Cardiac septum (tissue), 1 donor: ENCODE measurements around the gene MUC4. TPM values are rescaled to one million over a fixed set of nuclear protein-coding genes. Genes with fewer than 3 reads are reported as not detected.
"Not testable (repeated sequence)": the region's sequence is repeated elsewhere in the genome, so short reads cannot be mapped to it uniquely, and the experiment has no call there.

Experiments used
- DNase-seq: peaks from one replicate; pipeline ENCODE4 v3.0.0-alpha.2; 2020; ENCODE audit warnings: low spot score
- intact Hi-C: fragments of 100-400 bp; cut with DNase I; formaldehyde crosslinking; loops from one replicate; pipeline ENCODE4 v1.14.0; 2022
- total RNA-seq: library from RNA; stranded (reverse); fragmentation: NEBNext Ultra II Directional; extraction: Animal tissue kit (Norgen Biotek cat#: 25700); gene quantifications from one replicate; pipeline ENCODE4 v1.2.1, GENCODE V29; 2021
- donor health status: DM: no; HTN: no; CAD: no.

The MUC4 gene
- total RNA-seq, 1 donor from 2014 or later = 0.03 TPM

- no peak for DNase-seq
- intact Hi-C loops = no loop called here
Observed at GRCh38 chr3:195818301-195818700, 6.6 kb upstream of the MUC4 start.

GRCh38 chr3:195817578-195818135 lies 5.9 kb upstream of the MUC4 start:
- DNase-seq = no peak
- intact Hi-C loops = no loop called here

DNA sequence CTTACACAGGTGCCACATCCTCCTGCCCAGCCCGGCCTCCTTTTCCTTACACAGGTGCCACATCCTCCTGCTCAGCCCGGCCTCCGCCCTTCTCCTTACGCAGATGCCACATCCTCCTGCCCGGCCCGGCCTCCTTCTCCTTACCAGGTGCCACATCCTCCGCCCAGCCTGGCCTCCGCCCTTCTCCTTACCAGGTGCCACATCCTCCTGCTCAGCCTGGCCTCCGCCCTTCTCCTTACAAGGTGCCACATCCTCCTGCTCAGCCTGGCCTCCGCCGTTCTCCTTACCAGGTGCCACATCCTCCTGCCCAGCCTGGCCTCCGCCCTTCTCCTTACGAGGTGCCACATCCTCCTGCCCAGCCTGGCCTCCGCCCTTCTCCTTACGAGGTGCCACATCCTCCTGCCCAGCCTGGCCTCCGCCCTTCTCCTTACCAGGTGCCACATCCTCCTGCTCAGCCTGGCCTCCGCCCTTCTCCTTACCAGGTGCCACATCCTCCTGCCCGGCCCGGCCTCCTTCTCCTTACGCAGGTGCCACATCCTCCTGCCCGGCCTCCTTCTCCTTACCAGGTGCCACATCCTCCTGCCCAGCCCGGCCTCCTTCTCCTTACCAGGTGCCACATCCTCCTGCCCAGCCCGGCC lies 4.7 kb upstream of the MUC4 start:
- intact Hi-C loops, DNase-seq: not testable (repeated sequence)

DNA sequence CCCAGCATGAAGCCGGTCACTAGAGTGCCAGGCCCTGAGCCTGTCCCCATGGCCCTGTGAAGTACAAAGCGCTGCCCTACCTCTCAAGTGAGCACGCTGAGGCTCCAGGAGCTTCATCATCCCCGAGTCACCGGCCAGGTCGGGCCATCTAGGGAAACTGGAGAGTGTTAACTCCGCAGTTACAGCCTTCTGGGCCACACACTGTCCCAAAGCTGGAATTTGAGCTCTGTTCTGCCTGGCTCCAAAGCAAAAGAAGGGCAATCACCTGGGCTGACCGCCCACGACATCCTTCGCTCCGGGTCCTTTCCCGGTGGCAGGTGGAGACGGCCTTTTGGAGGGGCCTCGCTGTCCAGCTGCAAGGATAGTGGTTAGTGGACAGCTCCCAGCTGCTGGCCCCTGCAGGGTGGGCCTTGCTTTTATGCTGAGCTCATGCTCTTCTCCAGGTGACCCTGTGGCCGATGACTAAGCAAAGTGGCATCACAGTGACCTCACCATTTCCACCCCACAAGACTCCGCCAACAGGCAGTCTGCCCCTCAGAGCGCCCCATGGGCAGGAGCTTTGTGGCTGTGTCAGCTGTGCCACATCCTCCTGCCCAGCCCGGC lies 3.5 kb upstream of the MUC4 start:
- intact Hi-C loops = no loop called here

DNA sequence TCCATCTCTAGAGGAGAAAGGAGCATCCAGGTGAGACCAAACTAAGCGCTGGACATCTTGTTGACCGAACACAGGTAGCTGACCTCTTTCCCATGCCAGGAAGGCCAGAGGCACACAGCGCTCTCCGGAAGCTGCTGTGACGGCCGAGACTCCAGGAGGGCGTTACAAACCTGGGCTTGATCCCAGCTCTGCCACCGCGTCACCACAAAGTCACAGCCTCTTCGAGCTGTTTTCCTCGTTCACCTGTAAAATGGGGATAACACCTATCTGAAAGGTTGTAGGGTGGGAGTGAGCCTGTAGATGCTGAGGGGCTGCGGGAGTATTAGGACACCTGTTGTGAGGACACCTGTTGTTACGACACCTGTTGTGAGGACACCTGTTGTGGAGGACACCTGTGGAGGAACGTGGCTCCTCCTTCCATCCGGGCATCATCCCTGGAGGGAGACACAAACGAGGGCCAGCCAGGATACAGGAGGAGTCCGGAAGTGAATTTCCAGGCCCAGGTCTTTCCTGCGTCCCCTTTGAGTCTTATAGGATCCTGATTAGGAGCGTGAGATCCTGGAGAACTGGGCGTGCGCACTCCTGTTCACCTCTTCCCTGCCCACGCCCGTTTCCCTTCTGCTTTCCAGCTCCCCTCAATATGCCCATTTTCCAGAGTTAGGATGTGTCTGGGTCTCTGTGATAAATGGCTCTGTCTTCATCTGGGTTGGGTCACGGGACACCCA lies 2.3 kb upstream of the MUC4 start:
- intact Hi-C loops = no loop called here

More for the DNA sequence above, 3.5 kb upstream of the MUC4 start:
- DNase-seq = no peak

DNA sequence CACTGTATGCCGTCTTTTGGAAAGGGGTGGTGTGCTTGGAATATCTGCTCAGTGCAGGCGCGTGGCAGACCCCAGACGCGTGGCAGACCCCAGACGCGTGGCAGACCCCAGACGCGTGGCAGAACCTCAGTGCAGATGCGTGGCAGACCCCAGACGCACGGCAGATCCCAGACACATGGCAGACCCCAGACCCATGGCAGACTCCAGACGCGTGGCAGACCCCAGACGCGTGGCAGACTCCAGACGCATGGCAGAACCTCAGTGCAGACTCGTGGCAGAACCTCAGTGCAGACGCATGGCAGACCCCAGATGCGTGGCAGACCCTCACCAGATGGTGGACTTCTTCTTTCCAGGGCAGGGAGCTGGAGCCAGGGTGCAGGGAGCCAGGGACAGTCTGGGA lies 637 bp upstream of the MUC4 start:
- intact Hi-C loops = no loop called here
- DNase-seq = no peak

More for the DNA sequence above, 2.3 kb upstream of the MUC4 start:
- no peak for DNase-seq

GRCh38 chr3:195810455-195810845 lies 1.3 kb downstream of the MUC4 start:
- DNase-seq = no peak
- intact Hi-C loops = no loop called here

GRCh38 chr3:195809796-195810454 lies 1.8 kb downstream of the MUC4 start:
- intact Hi-C loops = no loop called here
- no peak for DNase-seq

GRCh38 chr3:195809291-195809785 lies 2.4 kb downstream of the MUC4 start:
- intact Hi-C loops = no loop called here
- DNase-seq = no peak

- intact Hi-C loops = no loop called here
- no peak for DNase-seq
Observed at GRCh38 chr3:195808741-195809290, 2.9 kb downstream of the MUC4 start.

DNA sequence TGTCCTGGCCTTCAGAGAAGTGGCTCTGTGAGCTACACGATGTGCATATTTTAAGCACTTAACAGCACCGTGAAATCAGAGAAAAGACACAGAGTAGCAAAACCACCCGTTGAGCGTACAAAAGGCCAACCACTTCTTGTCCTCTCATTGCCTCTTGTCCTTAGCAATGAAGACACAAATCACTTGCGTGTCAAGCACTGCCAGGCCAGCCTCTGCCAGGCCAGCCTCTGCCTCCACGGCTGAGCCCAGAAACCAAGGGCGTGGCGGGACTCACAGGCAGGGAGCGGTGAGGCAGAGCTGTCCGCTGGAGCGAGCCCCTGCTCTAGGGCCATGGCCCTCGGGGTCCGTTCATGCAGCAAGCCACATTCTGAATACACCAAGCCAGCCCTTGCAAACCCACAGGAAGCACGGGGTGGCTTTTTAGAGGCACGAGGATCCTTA lies 4.0 kb downstream of the MUC4 start:
- intact Hi-C loops = no loop called here
- no peak for DNase-seq

GRCh38 chr3:195806916-195807231 lies 4.9 kb downstream of the MUC4 start:
- peak; percentile 50 for DNase-seq
- intact Hi-C loops = no loop called here

GRCh38 chr3:195806211-195806915 lies 5.4 kb downstream of the MUC4 start:
- intact Hi-C loops = no loop called here
- peak; percentile 67 for DNase-seq

- intact Hi-C loops = not testable (repeated sequence)
- peak; percentile 38 for DNase-seq
Observed at GRCh38 chr3:195805588-195805987, 6.1 kb downstream of the MUC4 start.

- peak; percentile 49 for DNase-seq
- intact Hi-C loops = no loop called here
Observed at GRCh38 chr3:195805181-195805580, 6.5 kb downstream of the MUC4 start.

GRCh38 chr3:195803289-195803908 lies 8.3 kb downstream of the MUC4 start:
- intact Hi-C loops = no loop called here
- DNase-seq = peak; percentile 68

DNA sequence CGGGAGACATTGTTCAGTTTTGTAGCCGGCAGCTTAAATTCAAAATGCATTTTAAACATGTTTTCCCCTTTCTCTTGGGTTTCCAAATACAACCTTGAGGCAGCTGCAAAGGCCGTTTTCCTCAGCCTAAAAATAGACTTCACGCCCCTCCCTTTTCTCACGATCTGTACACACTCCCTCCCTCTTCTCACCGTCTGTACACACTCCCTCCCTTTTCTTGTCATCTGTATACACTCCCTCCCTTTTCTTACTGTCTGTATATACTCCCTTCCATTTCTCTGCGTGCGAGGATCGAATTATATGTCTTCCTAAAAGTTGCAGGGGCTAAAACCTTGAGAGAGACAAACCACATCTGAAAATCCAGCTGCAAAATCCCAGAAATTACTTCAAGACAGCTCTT lies 8.9 kb downstream of the MUC4 start:
- intact Hi-C loops = no loop called here
- peak; percentile 2 for DNase-seq

DNA sequence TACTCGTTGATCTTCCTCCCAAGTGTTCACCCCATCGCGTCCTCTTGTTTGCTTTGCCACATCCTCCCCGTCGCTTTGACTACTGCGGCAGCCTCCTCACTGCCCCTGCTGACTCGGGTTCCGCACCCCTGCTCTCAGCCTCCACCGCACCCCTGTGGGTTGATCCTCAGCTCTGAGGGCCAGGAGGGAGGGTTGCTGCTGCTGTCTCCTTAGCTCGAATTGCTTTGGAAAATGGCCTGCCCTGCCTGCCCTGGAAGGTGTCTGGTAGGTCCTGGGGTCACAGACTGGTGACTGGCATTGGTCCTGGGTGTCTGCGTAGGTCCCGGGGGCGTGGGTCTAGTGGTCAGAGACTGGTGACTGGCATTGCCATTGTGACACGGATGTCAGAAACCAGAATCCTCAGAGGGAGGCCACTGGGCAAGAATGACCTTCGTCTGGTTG lies 9.4 kb downstream of the MUC4 start:
- intact Hi-C loops = no loop called here
- DNase-seq = peak; percentile 56
